AG08396 (cell line): Measurements from ENCODE around the gene PRTG.
"Not testable (repeated sequence)": the region's sequence is repeated elsewhere in the genome, so short reads cannot be mapped to it uniquely, and the experiment has no call there.

ENCODE experiments used
- DNase-seq: peaks from one replicate; pipeline ENCODE4 v3.0.0; 2012; ENCODE audit warnings: low spot score, mixed read lengths

PRTG gene

GRCh38 chr15:55630858-55631257, 112.1 kb downstream of the PRTG start:
- no peak for DNase-seq

GRCh38 chr15:55628369-55628730, 114.6 kb downstream of the PRTG start:
- no peak for DNase-seq

GRCh38 chr15:55627730-55628368, 115.1 kb downstream of the PRTG start:
- peak; percentile 74 for DNase-seq

DNA sequence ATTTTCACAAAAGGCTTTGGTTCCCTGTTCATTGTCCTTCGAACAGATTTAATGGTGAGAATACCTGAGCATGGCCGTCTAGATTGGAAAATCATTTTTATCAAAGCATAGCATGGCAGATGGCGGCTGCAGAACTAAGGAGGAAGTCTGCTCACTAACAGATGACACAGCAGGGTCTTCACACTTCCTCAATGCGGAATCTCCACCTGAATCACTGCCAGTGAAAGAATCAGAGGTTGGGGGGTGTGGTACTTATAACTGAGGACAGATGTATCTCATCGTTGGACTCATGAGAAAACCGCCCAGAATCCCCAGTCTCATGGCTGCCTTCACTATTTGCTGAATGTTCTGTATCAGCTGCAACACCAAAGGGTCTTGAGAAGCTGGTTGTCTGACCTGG, 123.2 kb downstream of the PRTG start:
- no peak for DNase-seq

DNA sequence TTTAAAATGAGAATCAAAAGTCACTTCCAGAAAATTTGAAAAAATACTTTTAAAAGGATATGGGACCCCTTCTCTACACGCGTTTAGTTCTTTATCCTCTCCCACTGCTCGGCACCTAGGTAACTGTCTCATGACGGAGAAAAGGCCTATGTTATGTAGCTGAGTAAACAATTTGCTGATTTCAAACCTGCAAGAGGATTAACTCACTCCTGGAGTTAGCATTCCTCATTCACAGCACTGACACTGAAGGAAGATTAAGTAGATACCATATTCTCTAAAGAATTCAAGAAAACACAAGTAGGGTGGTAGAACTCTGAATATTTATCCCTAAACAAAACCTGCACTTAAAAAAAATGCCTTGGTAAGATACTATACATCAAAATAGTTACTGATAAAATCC, 124.6 kb downstream of the PRTG start:
- no peak for DNase-seq

- no peak for DNase-seq
These were observed 127.5 kb downstream of the PRTG start for GRCh38 chr15:55615445-55615844.

- no peak for DNase-seq
These were observed 129.2 kb downstream of the PRTG start for GRCh38 chr15:55613727-55614126.

GRCh38 chr15:55606214-55606613, 136.7 kb downstream of the PRTG start:
- no peak for DNase-seq

GRCh38 chr15:55601374-55601773, 141.6 kb downstream of the PRTG start:
- DNase-seq = no peak

GRCh38 chr15:55599439-55599838, 143.5 kb downstream of the PRTG start:
- no peak for DNase-seq

DNA sequence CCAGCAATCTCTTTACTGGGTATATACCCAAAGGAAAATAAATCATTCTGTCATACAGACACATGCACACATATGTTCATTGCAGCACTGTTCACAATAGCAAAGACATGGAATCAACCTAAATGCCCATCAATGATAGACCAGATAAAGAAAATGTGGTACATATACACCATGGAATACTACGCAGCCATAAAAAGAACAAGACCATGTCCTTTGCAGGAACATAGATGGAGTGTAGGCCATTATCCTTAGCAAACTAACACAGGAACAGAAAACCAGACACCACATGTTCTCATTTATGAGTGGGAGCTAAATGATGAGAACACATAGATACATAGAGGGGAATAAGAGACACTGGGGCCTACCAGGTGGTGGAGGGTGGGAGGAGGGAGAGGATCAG, 149.9 kb downstream of the PRTG start:
- DNase-seq = not testable (repeated sequence)

DNA sequence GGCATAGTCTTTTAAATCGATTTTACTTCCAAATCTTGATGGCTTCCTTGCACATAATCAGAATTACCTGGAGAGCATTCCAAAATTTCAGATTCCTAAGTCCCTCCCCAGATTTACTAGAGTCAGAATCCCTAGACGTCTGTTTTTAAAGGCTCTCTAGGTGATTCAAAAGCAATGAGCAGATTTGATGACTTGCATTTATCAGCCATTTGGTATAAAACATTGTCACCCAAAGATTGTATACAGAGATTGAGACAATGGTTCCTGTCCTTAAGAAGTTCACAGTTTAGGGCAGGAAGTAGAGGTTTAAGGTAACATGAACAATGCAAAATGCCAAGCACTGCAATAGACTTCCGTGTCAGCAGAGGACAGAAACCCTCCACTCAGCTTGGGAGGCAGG, 152.2 kb downstream of the PRTG start:
- no peak for DNase-seq

- DNase-seq = no peak
These were observed 153.7 kb downstream of the PRTG start for GRCh38 chr15:55589287-55589686.

DNA sequence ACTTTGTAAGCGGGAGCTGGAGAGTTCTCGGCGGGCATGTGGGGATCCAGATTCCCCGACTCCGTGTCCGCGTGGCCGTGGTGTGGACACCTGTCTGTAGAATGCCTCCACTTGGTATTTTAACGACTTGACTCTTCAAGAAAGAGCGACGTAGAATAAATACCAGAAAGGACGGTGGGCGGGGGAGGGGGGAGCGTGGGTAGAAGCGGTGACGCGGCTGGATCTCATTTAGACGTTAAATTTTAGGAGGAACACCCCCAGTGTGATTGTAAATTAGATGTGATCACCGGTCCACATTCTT, 154.2 kb downstream of the PRTG start:
- DNase-seq = no peak

DNA sequence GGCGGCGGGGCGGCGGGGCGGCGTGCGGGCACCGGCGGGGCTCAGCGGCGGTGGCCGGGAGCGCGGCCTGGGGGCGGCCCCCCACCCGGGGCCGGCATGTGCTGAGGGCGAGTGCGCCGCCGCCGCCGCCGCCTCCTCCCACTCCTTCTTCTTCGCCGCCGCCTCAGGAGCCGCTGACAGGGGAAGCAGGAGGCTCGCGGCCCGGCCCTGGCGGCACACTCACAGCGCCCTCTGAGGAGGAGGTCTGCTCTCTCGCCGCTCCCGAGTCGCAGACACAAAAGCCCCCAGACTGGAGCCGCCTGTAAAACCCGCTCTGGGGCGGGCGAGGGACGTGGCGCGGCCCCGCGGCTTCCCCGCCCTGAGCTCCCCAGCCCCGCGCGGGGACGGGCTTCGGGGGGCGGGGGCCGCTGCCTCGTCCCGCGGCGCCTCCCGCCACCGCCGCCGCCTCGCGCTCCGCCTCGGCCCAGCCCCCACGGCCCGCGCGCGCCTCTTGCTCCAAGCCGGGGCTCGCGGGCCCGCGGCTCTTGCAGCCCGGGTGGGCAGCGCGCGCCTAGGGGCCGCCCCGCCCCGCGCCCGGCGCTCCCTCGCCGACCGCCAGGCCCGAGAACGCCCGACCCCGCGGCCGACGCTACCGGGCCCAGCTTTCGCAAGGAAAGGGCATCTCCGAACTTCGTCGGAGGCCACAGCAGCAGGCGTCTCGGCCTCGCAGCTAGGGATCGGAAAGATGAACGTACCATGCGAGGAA, 154.7 kb downstream of the PRTG start, which contains the start of gene PYGO1:
Gene PYGO1 (minus strand): TSS at position 276 of the 745 bp plus-strand sequence. CDS start 462 bp downstream, outside the sequence.
- peak; percentile 86 for DNase-seq

DNA sequence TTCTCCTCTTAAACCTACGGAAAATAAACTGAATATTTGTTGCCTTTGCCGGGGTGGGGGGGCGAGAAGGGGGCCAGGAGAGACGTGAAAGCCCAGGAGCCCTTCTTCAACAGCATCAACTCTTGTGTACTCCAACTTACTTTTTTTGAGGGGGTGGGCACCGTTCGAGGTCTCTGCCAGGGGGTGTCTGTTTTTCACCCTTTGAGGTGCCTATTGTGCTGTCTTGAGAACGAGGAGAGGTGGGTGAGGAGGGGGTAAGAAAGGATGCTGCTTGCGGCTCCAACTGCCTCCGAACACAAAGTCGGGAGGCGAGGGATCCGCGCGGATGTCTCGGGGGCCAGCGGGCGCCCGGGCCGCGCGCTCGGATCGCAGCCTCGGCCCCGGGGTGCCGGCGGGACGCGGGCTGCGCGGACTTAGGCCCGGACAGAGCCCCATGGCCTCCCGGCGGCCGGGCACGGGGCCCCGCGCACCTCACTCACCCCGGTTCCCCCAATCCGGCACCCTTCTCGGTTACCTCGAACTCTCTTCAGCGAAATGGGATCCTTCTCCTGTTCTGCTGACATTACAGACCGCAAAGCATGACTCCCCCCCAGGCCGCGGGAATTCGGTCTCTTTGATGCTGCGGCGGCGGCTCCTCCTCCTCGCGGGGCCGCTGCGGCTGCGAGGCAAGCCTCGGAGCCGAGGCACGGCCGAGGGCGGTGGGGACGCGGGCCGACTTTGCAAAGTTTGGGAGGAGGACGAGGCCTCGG, 155.5 kb downstream of the PRTG start:
- DNase-seq = peak; percentile 83

GRCh38 chr15:55586808-55587207, 156.1 kb downstream of the PRTG start:
- DNase-seq = no peak

DNA sequence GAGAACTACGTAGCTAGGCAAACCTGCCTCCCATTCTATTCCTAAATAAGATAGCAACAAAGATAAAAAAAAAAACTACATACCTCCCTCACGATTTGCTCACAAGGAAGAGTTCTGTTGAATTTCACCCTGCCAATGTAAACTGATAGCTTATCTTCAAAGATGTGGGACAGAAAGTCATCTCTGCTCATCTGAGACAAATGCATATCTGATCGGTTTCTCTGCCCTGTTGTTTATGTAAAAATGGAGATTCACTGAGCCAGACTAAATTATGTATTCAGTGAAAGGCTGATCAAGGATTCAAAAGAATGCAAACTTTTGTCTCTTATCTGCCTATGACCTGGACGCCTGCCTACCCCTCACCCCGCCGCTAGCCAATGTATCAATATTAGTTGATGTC, 166.0 kb downstream of the PRTG start:
- no peak for DNase-seq

- no peak for DNase-seq
These were observed 168.9 kb downstream of the PRTG start for GRCh38 chr15:55574096-55574495.

DNA sequence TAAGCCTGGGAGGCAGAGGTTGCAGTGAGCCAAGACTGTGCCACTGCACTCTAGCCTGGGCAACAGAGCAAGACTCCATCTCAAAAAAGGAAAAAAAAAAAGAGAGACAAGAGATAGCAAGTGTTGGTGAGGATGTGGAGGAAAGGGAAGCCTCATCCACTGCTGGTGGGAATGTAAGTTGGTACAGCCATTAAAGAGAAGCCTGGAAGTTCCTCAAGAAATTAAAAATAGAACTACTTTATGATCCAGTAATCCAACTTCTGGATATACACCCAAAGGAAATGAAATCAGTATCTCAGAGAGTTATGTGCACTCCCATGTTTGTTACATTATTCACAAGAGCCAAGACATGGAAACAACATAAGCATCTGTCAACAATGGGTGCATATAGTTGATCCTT, 169.7 kb downstream of the PRTG start:
- no peak for DNase-seq

DNA sequence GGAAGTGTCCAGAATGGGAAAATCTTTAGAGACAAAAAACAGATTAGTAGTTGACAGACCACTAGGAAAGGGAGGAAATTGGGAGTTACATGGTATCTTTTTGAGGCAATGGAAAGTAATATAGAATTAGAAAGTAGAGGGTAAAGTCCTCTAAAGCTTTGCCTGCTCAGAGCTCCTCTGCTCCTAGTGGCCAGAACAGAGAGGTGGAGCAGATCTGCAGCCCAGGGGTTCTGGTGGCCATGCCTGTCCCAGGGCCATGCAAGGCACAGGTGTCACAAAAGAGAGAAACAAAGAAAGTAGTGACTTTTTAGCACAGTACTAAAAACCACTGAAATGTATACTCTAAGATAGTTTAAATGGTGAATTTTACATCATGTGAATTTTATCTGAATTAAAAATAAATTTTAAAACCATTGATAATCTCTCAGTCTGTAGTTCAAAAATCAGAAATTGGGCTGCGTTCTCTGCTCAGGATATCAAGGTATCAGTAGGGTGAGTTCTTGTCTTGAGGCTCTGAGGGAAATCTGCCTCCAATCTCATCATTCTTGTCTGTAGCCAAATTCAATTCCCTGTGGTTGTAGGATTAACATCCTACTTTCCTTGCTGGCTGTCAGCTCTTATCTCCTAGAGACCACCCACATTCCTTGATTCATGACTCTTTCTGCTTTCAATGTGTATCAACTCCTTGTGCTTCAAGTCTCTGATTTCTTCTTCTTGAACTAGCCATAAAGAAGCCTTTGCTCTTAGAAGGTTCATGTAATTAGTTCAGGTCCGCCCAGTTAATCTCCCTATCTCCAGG, 178.4 kb downstream of the PRTG start:
- DNase-seq = no peak

DNA sequence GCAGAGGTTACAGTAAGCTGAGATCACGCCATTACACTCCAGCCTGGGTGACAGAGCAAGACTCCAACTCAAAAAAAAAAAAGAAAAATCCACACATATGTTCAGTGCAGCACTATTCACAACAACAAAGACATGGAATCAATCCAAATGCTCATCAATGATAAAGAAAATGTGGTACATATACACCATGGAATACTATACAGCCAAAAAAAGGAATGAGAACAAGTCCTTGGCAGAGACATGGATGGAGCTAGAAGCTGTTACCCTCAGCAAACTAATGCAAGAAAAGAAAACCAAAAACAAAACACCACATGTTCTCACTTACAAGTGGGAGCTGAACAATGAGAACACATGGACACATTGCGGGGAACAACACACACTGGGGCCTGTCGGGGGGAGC, 180.4 kb downstream of the PRTG start:
- DNase-seq = no peak
